AG10803 (cell line): Measurements from ENCODE around the gene FHIT.

Source experiments
- DNase-seq: peaks from one replicate; pipeline ENCODE4 v3.0.0; 2010; ENCODE audit warnings: low read depth
- H3K4me3 ChIP-seq: 2 replicates; pipeline ENCODE4 v1.5.1; 2011; ENCODE audit warnings: mild to moderate bottlenecking, low read length, control low read depth
- TF ChIP-seq, protein P1 (sequence below): conservative IDR thresholded peaks from 2 replicates; pipeline ENCODE4 v1.5.1; 2011; ENCODE audit warnings: mild to moderate bottlenecking, low read length, control low read depth, inconsistent platforms

The FHIT gene

DNA sequence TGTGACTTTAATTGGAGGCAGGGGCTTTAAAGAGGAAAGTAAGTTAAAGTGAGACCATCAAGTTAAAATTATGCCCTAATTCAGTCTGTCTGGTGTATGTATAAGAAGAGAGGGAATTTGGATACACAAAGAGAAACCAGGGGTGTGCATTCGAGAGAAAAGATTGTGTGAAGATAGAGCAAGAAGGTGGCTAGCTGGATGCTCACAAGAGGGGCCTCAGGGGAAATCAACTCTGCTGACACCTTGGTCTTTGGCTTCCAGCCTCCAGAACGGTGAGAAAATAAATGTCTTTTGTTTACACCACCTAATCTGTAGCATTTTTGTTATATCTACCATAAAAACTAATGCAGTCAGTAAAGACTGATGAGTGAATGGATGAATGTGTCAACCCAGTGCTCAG, 1294.1 kb downstream of the FHIT start:
- TF ChIP-seq, protein P1, sequence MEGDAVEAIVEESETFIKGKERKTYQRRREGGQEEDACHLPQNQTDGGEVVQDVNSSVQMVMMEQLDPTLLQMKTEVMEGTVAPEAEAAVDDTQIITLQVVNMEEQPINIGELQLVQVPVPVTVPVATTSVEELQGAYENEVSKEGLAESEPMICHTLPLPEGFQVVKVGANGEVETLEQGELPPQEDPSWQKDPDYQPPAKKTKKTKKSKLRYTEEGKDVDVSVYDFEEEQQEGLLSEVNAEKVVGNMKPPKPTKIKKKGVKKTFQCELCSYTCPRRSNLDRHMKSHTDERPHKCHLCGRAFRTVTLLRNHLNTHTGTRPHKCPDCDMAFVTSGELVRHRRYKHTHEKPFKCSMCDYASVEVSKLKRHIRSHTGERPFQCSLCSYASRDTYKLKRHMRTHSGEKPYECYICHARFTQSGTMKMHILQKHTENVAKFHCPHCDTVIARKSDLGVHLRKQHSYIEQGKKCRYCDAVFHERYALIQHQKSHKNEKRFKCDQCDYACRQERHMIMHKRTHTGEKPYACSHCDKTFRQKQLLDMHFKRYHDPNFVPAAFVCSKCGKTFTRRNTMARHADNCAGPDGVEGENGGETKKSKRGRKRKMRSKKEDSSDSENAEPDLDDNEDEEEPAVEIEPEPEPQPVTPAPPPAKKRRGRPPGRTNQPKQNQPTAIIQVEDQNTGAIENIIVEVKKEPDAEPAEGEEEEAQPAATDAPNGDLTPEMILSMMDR, result no peak
- H3K4me3 ChIP-seq, result no peak overlapping the region
- no peak for DNase-seq

DNA sequence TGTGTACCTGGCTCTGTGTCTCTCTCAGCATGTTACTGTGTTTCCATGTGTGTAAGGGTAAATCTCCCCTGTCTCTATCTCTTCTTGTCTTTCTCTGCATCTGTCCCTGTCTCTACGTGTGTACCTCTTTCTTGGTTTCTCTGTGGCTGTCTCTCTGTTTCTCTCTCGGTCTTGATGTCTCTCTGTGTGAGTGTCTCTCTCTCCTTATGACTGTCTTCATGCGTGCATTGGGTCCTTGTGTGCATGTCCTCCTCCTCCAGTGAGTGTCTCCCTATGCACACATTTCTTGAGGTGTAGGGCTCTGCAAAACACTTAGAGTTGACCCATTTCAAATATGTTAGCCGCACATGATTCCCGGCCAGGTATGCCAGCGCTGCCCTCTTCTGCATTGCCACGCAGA, 1298.1 kb downstream of the FHIT start:
- DNase-seq, result no peak
- TF ChIP-seq, protein P1, result no peak
- no peak overlapping the region for H3K4me3 ChIP-seq

DNA sequence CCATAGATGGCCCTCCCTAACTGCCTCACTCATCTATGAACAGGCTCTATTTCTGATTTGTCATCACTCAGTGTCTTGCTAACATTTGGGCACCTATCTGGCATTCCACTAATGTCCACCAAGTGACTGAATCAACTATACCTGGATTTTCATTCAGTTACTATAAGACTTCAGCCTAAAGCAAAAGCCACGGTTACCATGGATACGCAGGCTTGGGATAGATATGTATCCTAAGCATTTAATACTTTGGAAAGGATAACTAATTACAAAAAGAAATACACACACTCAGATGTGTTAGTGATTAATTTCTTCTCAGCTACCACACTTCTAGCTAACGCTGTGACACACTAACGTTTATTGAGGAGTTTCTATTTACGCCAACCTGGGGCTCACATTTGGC, 1301.9 kb downstream of the FHIT start:
- no peak overlapping the region for H3K4me3 ChIP-seq
- TF ChIP-seq, protein P1, result no peak
- no peak for DNase-seq

DNA sequence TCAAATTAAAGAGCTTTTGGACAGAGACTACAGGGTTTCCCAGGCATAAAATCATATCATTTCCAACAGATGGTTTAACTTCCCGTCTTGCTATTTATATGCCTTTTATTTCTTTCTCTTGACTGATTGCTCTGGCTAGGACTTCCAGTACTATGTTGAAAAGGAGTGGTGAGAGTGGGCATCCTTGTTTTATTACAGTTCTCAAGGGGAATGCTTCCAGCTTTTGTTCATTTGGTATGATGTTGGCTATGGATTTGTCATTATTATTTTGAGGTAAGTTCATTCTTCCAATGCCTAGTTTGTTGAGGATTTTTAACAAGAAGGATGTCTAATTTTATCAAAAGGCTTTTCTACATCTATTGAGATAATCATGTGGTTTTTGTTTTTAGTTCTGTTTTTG, 1304.9 kb downstream of the FHIT start:
- DNase-seq, result no peak
- H3K4me3 ChIP-seq, result no peak overlapping the region
- TF ChIP-seq, protein P1, result no peak

DNA sequence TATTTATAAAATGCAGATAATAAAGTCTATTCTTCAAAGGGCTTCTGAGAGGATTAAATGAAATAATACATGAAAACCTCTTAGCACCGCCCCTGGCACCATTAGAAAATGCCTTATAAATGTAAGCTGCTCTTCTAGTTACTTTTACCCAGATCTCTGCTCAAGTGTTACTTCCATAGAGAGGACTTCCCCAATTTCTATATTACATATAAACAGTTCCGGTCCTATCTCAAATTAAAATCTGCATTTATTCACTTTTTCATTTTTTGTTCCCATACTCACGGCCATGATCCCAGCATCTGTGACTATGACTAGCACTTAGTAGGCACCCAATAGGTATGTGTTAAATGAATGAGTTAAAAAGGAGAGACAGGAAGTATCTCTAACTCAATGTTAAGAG, 1310.5 kb downstream of the FHIT start:
- no peak for DNase-seq
- TF ChIP-seq, protein P1, result no peak
- no peak overlapping the region for H3K4me3 ChIP-seq

DNA sequence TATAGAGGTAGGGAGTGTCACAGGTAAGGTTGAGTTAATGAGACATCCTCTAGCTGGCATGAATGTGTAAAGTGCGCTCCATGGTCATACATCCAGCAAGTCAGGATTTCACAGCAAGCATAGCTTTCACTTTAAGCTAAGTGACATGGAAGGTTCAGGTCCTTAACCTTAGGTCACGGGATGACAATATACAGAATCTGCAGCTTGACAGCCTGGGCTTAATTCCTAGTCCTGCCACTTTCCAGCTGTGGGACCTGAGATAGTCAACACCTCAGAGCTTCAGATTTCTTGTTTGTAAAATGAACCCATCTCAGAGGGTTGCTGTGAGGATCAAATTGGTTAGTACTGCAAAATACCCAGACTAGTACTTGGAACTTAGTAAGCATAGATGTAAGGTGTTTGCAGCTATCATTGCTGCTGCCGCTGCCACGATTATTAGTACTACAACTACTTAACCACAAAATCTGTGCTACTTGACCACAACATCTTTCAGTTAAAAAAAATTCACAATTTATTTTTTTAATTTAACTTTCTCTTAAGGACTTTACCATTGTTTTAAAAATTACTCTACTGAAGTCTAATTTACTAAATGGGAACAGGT, 1311.3 kb downstream of the FHIT start:
- no peak overlapping the region for H3K4me3 ChIP-seq
- TF ChIP-seq, protein P1, result no peak
- no peak for DNase-seq

DNA sequence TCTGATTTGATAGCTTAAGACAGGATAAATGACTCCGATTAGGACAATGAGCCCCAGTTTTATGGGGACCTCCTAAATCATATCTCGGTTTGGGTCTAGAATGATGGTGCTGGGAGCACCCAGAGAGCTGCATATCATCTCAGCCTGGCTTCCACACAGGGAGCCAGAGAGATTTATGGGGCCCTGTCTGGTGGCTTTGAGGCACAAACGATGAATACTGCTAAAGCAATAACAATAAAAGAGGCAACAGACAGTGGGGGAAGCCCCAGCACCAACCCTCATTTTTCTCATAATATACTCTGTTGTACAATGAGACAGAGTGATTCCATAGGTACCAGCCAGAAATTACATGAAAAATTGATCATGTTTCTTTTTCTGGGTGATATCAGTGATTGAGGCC, 1312.4 kb downstream of the FHIT start:
- TF ChIP-seq, protein P1, result no peak
- no peak overlapping the region for H3K4me3 ChIP-seq
- DNase-seq, result no peak
